Effector memory CD4-positive, alpha-beta T cell (primary cell): Measurements from ENCODE around the gene PLAGL1.

Experiments
- DNase-seq, 3 donors: peaks; one replicate each; pipeline ENCODE4 v3.0.0-alpha.2; 2020
- H3K27ac ChIP-seq: 2 replicates; pipeline ENCODE4 v1.7.0; 2013; ENCODE audit warnings: mild to moderate bottlenecking, low read length, moderate library complexity; ENCODE audit not compliant: insufficient read depth, poor library complexity, severe bottlenecking
- H3K27me3 ChIP-seq: replicated peaks from 2 replicates; pipeline ENCODE4 v1.7.0; 2013; ENCODE audit warnings: mild to moderate bottlenecking, low read length; ENCODE audit not compliant: insufficient read depth, control insufficient read depth, poor library complexity, severe bottlenecking
- H3K36me3 ChIP-seq: 2 replicates; pipeline ENCODE4 v1.7.0; 2013; ENCODE audit warnings: mild to moderate bottlenecking, low read length, moderate library complexity; ENCODE audit not compliant: control insufficient read depth, insufficient read depth
- H3K4me1 ChIP-seq: 2 replicates; pipeline ENCODE4 v1.7.0; 2013; ENCODE audit warnings: low read length, mild to moderate bottlenecking; ENCODE audit not compliant: control insufficient read depth, insufficient read depth, poor library complexity, severe bottlenecking
- H3K4me3 ChIP-seq: 2 replicates; pipeline ENCODE4 v1.7.0; 2013; ENCODE audit warnings: low read length, low read depth, mild to moderate bottlenecking; ENCODE audit not compliant: insufficient read depth, poor library complexity, severe bottlenecking
- H3K9me3 ChIP-seq: 2 replicates; pipeline ENCODE4 v1.7.0; 2013; ENCODE audit warnings: mild to moderate bottlenecking, low read length, moderate library complexity; ENCODE audit not compliant: control insufficient read depth

PLAGL1 gene

GRCh38 chr6:143941852-143942627 is 66.0 kb downstream of the PLAGL1 start:
- peak in 1 of 3 donors; percentile 15 for DNase-seq
- Histone ChIP-seq H3K4me3 (no peak overlapping the region), H3K9me3 (no peaks in the 10 kb centered on the region), H3K27ac (no peak overlapping the region), H3K36me3 (no peaks in the 10 kb centered on the region), H3K27me3 (no peaks in the 10 kb centered on the region), H3K4me1 (no peaks in the 10 kb centered on the region)

GRCh38 chr6:143940011-143940597 is 68.0 kb downstream of the PLAGL1 start:
- no peak overlapping the region for H3K27ac ChIP-seq
- H3K36me3 ChIP-seq: no peaks in the 10 kb centered on the region
- H3K27me3 ChIP-seq: no peaks in the 10 kb centered on the region
- H3K4me1 ChIP-seq: no peaks in the 10 kb centered on the region
- no peaks in the 10 kb centered on the region for H3K9me3 ChIP-seq
- no peak overlapping the region for H3K4me3 ChIP-seq
- peak; percentile 9 to 31 (median 25) for DNase-seq

GRCh38 chr6:143939364-143939763 is 68.7 kb downstream of the PLAGL1 start:
- Histone ChIP-seq H3K36me3 (no peaks in the 10 kb centered on the region), H3K27me3 (no peaks in the 10 kb centered on the region), H3K4me3 (no peak overlapping the region), H3K9me3 (no peaks in the 10 kb centered on the region), H3K27ac (no peak overlapping the region), H3K4me1 (no peaks in the 10 kb centered on the region)
- DNase-seq: no peak

- Histone ChIP-seq H3K4me1 (no peaks in the 10 kb centered on the region), H3K4me3 (no peak overlapping the region), H3K36me3 (no peaks in the 10 kb centered on the region), H3K27me3 (no peaks in the 10 kb centered on the region), H3K9me3 (no peaks in the 10 kb centered on the region), H3K27ac (no peak overlapping the region)
- no peak for DNase-seq
Measured at GRCh38 chr6:143937668-143937970, 70.4 kb downstream of the PLAGL1 start.

- Histone ChIP-seq H3K27me3 (no peaks in the 10 kb centered on the region), H3K27ac (no peak overlapping the region), H3K4me1 (no peaks in the 10 kb centered on the region), H3K4me3 (no peak overlapping the region), H3K36me3 (no peaks in the 10 kb centered on the region), H3K9me3 (no peaks in the 10 kb centered on the region)
- DNase-seq: no peak
Measured at GRCh38 chr6:143936778-143937667, 71.0 kb downstream of the PLAGL1 start.

GRCh38 chr6:143936347-143936746 is 71.7 kb downstream of the PLAGL1 start:
- no peaks in the 10 kb centered on the region for H3K9me3 ChIP-seq
- no peak overlapping the region for H3K27ac ChIP-seq
- H3K36me3 ChIP-seq: no peaks in the 10 kb centered on the region
- H3K4me1 ChIP-seq: no peaks in the 10 kb centered on the region
- no peak for DNase-seq
- no peaks in the 10 kb centered on the region for H3K27me3 ChIP-seq
- H3K4me3 ChIP-seq: no peak overlapping the region

GRCh38 chr6:143934867-143935266 is 73.2 kb downstream of the PLAGL1 start:
- no peak for DNase-seq
- Histone ChIP-seq H3K27me3 (no peaks in the 10 kb centered on the region), H3K9me3 (no peaks in the 10 kb centered on the region), H3K4me1 (no peaks in the 10 kb centered on the region), H3K27ac (no peak overlapping the region), H3K4me3 (no peak overlapping the region), H3K36me3 (no peaks in the 10 kb centered on the region)

- H3K4me3 ChIP-seq: no peak overlapping the region
- no peaks in the 10 kb centered on the region for H3K36me3 ChIP-seq
- no peak for DNase-seq
- no peak overlapping the region for H3K27ac ChIP-seq
- H3K27me3 ChIP-seq: no peaks in the 10 kb centered on the region
- H3K9me3 ChIP-seq: no peaks in the 10 kb centered on the region
- H3K4me1 ChIP-seq: no peaks in the 10 kb centered on the region
Measured at GRCh38 chr6:143934331-143934730, 73.7 kb downstream of the PLAGL1 start.

GRCh38 chr6:143929975-143930374 is 78.1 kb downstream of the PLAGL1 start:
- Histone ChIP-seq H3K4me3 (no peak overlapping the region), H3K9me3 (no peaks in the 10 kb centered on the region), H3K4me1 (no peaks in the 10 kb centered on the region), H3K36me3 (no peaks in the 10 kb centered on the region), H3K27ac (no peak overlapping the region), H3K27me3 (no peaks in the 10 kb centered on the region)
- DNase-seq: no peak

- no peaks in the 10 kb centered on the region for H3K36me3 ChIP-seq
- H3K4me3 ChIP-seq: no peak overlapping the region
- H3K9me3 ChIP-seq: no peaks in the 10 kb centered on the region
- H3K4me1 ChIP-seq: no peaks in the 10 kb centered on the region
- no peak overlapping the region for H3K27ac ChIP-seq
- no peaks in the 10 kb centered on the region for H3K27me3 ChIP-seq
- DNase-seq: no peak
Measured at GRCh38 chr6:143928853-143929252, 79.2 kb downstream of the PLAGL1 start.
